Stimulated activated effector memory CD8-positive, alpha-beta T cell treated with anti-CD3 and anti-CD28 coated beads, Interleukin-12 subunit alpha, Interleukin-12 subunit beta, amount 100 ng/mL, for 72 hours (primary cell): Measurements from ENCODE around the gene DCDC2C.
"Not testable (repeated sequence)": the region's sequence is repeated elsewhere in the genome, so short reads cannot be mapped to it uniquely, and the experiment has no call there.

Experiments used
- ATAC-seq: fragments of 150-1000 bp; cut with Tn5 transposase; 2 replicates; pipeline ENCODE4 v1.10.0; 2021
- DNase-seq, 2 donors: peaks; one replicate each; pipeline ENCODE4 v3.0.0; 2021 to 2022; ENCODE audit warnings: low spot score in 2 of 2
- H3K27ac Mint-ChIP-seq: one replicate; pipeline ENCODE4 v1.8.0; 2022; ENCODE audit warnings: mild to moderate bottlenecking, mixed read lengths
- H3K36me3 Mint-ChIP-seq: one replicate; pipeline ENCODE4 v1.8.0; 2022; ENCODE audit warnings: mild to moderate bottlenecking, mixed read lengths
- H3K4me1 Mint-ChIP-seq: one replicate; pipeline ENCODE4 v1.8.0; 2022; ENCODE audit warnings: mixed read lengths
- H3K4me3 Mint-ChIP-seq: one replicate; pipeline ENCODE4 v1.8.0; 2022; ENCODE audit warnings: mild to moderate bottlenecking, mixed read lengths
- H3K9me3 Mint-ChIP-seq: one replicate; pipeline ENCODE4 v1.8.0; 2022; ENCODE audit warnings: mixed read lengths

The DCDC2C gene

DNA sequence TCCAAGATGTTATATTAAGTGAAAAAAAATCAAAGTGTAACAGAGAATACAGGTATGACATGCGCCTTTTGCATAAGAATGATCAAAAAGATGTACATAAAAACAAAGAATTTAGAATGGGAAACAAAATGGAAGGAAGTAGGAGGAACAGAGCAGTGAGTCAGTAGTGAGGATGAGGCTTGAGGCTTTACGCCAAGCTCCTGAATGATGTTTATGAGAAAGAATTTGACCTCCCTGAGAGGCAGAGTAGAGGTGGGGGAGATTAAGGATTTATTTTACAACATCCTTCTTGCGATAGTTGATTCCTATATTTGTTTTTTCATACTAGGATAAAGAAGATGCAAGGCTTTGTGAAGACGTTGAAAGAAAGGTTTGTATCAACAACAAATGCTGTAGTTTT lies 81.4 kb downstream of the DCDC2C start:
- no peak overlapping the region for H3K4me3 Mint-ChIP-seq
- no peak overlapping the region for H3K27ac Mint-ChIP-seq
- no peaks in the 10 kb centered on the region for H3K9me3 Mint-ChIP-seq
- H3K36me3 Mint-ChIP-seq = no peaks in the 10 kb centered on the region
- H3K4me1 Mint-ChIP-seq = peaks cover 6% of the 10 kb centered on the region
- DNase-seq (no peak), ATAC-seq (no peak)

DNA sequence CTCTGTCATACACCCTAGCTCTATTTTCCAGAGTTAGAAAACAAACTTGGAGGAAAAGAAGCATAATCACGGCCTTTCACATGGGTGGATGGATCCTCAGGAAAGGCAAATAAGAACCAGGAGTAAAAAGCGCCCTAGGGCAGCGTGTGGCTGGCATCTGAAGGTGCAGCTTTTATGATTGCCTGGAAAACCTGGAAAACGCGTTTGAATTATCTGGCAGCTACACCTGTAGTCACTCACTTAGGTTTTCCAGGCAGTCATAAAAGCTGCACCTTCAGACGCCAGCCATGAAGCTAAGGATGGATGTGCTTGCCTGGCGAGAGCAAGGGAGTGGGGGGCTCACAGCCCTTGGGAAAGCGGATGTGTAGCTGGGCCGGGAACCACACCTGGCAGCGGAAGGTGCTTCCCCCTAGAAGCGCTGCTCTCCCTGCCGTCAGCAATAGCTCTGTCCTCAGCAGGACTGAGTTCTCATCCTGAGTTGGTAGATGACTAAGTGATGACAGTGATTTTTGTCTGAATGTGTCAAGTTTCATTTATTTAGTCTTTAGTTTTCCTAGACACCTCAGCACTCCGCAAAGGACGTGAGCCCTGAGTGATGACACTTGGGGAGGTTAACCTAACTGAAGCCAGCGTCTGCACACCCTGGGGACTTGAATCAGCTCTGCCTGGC lies 82.0 kb downstream of the DCDC2C start:
- no peak for ATAC-seq
- Mint-ChIP-seq H3K36me3 (no peaks in the 10 kb centered on the region), H3K4me1 (peaks cover 4% of the 10 kb centered on the region), H3K27ac (no peak overlapping the region), H3K9me3 (no peaks in the 10 kb centered on the region), H3K4me3 (no peak overlapping the region)
- DNase-seq = no peak

DNA sequence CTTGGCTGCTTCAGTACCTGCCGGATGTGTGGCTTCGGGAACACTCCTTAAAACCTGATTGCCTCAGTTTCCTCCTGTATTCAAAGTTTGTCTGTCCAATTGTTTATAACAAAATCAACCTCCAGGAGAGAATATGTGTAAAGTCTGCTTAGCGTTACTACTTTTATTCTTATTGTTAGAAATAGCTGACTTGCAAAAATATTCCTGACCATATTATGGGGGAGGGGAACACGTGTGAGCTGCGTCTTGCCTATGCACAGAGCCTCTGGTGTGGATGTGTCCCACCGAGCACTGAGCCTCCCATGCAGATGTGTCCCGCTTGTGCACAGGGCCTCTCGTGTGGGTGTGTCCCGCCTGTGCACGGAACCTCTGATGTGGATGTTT lies 82.5 kb downstream of the DCDC2C start:
- H3K36me3 Mint-ChIP-seq = no peaks in the 10 kb centered on the region

DNA sequence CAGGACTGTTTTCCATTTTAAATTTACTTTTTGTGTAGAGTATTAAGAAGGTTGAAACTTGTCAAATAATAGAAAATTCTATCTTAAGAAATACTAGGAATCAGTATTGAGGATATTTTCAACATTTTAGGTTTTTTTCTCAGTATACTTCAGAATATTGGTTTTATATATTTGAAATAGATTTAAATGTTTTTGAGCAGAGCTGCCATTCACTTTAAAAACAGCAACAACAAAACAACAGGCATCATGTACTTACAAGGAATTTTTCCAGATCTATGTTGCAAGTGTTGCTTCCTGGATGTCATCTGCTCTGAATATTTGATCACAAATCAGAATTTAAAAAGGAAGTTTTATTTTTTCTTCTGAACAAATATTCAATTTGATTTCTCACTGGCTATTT lies 84.4 kb downstream of the DCDC2C start:
- Mint-ChIP-seq H3K9me3 (no peaks in the 10 kb centered on the region), H3K4me3 (no peak overlapping the region), H3K36me3 (no peaks in the 10 kb centered on the region), H3K4me1 (no peaks in the 10 kb centered on the region), H3K27ac (no peak overlapping the region)
- DNase-seq (no peak), ATAC-seq (no peak)

More for the DNA sequence above, 82.5 kb downstream of the DCDC2C start:
- H3K4me1 Mint-ChIP-seq = no peaks in the 10 kb centered on the region
- H3K9me3 Mint-ChIP-seq = no peaks in the 10 kb centered on the region
- ATAC-seq = no peak
- DNase-seq = no peak
- H3K27ac Mint-ChIP-seq = no peak overlapping the region
- H3K4me3 Mint-ChIP-seq = no peak overlapping the region

DNA sequence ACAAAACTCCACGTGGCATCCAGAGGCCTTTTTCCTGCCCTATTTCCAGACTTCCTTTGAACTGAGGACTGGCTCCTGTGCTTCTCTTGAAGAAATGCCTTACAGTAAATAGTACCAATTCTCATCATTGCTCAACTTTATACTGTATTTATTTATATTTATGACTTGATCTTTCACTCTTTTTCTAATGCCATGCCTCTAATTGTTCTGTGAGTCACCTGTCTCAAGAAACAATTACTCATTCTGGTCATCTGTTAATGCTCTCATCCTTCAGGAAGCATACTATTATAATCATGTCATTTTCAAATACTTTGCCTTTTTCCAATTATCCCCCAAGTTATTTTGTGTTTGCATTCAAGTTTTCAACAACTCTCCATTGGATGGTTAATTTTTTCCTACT lies 85.9 kb downstream of the DCDC2C start:
- no peak for ATAC-seq
- no peaks in the 10 kb centered on the region for H3K36me3 Mint-ChIP-seq
- DNase-seq = no peak
- no peaks in the 10 kb centered on the region for H3K4me1 Mint-ChIP-seq
- H3K9me3 Mint-ChIP-seq = no peaks in the 10 kb centered on the region
- H3K4me3 Mint-ChIP-seq = no peak overlapping the region
- no peak overlapping the region for H3K27ac Mint-ChIP-seq

DNA sequence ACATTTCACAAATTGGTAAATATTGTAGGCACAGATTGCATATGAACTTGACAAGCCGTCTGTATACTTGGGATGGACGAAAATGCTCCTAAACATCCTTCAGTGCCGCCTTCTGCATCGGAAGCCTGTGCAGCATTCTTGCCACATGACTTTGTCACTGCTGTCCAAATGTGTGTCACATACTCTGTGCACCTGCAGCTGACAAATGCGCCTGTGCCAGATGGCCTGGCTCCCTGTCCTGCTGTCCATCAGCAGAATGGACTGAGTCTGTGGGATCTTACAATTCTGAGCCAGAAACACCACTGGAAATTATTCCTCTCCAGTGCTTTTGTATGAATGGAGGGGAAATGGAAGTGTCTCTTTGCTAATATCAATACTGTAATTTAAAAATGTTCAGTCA lies 89.9 kb downstream of the DCDC2C start:
- H3K27ac Mint-ChIP-seq = no peak overlapping the region
- no peaks in the 10 kb centered on the region for H3K9me3 Mint-ChIP-seq
- no peak overlapping the region for H3K4me3 Mint-ChIP-seq
- H3K36me3 Mint-ChIP-seq = no peaks in the 10 kb centered on the region
- no peaks in the 10 kb centered on the region for H3K4me1 Mint-ChIP-seq
- DNase-seq (no peak), ATAC-seq (no peak)

DNA sequence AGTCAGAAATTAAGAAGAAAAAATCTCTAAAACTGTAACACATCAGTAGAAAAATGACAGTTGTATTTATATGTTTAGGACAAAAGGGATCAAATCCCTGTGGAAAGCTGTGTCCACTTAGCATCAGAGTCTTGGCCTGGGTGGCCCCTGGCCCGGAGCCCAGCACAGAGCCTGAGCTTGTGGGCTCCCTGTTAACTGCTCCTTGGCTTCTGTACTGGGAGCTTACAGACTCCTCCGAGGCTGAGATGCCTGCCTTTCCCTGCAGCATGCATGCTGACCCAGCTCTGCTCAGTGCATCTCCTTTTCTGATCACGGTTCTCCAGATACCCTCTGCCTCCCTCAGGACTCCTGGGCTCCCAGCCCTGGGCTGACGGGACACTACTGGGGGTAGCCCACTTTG lies 98.1 kb downstream of the DCDC2C start:
- Mint-ChIP-seq H3K27ac (no peak overlapping the region), H3K36me3 (no peaks in the 10 kb centered on the region), H3K4me3 (no peak overlapping the region), H3K4me1 (no peaks in the 10 kb centered on the region), H3K9me3 (peaks cover 13% of the 10 kb centered on the region)
- DNase-seq = no peak
- ATAC-seq = peak; percentile 34

DNA sequence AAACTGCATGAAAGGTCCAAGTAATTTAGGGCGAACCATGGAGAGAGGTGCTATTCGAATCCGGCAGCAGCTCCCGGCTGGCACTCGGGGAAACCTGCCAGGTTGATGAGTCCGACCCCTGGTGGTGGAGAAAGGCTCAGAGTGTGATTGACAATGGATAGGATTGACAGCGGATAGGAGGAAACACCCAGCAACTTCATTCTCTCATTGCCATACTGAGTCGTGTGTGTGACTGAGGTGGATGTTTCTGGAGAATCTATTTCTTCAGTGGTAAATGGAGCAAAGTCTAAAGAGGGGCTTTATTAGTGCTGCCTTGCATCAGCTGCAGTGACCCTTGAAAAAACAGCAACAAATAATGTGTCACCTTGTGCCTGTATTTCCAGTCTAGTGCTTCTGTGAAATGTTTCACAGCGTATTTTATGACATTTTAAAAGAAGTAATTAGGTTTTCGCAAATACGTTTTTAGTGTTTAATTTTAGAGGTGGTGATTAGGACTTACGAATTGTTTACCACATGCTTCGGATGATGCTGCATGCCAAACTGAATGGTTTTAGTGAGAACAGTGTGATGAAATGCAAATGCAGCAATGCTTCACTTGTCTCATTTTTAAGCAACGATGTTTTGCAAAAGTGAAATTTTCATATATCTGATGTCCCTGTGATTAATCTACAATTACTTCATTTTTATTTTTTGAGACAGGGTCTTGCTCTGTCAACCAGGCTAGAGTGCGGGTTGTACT lies 102.0 kb downstream of the DCDC2C start:
- H3K4me1 Mint-ChIP-seq = no peaks in the 10 kb centered on the region
- no peaks in the 10 kb centered on the region for H3K36me3 Mint-ChIP-seq
- H3K27ac Mint-ChIP-seq = no peak overlapping the region
- H3K4me3 Mint-ChIP-seq = no peak overlapping the region
- DNase-seq = no peak
- peaks cover 16% of the 10 kb centered on the region for H3K9me3 Mint-ChIP-seq
- ATAC-seq = no peak

DNA sequence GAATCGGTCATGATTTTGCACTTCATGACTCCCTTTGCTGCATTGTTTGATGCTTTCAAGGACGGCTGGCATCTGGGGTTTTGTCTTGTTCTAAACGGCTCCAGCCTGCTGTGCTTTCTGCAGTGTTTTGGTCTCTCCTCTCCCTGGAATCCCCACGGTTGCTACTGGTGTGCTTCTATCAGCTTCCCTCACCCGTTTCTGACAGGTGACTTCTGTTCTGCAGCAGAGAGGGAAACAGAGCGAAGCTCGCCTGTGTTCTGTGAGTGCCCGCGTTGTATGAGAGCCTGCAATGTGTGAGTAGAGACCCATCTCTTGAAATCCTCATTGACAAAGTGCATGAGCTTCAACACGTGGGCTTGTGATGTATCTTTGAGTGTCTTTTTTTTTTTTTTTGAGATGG lies 102.8 kb downstream of the DCDC2C start:
- DNase-seq (no peak), ATAC-seq (no peak)
- H3K36me3 Mint-ChIP-seq = no peaks in the 10 kb centered on the region
- H3K4me3 Mint-ChIP-seq = no peak overlapping the region
- H3K9me3 Mint-ChIP-seq = peaks cover 16% of the 10 kb centered on the region
- no peak overlapping the region for H3K27ac Mint-ChIP-seq
- no peaks in the 10 kb centered on the region for H3K4me1 Mint-ChIP-seq

DNA sequence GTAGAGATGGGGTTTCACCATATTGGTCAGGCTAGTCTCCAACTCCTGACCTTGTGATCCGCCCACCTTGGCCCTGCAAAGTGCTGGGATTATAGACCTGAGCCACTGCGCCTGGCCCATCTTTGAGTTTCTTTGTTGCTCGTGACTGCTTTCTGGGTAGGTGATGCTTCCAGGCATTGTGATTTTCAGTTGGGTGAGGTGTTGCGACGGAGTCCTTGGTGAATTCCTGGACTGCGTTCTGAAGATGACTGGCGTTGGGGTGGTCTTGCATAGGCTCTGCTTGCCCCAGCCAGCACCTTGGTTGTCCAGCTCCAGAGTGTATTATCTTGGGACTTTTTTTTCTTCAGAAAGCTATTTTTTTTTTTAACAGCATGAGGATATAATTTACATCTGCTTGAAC lies 103.4 kb downstream of the DCDC2C start:
- Mint-ChIP-seq H3K4me1 (no peaks in the 10 kb centered on the region), H3K36me3 (no peaks in the 10 kb centered on the region), H3K27ac (no peak overlapping the region), H3K9me3 (peaks cover 16% of the 10 kb centered on the region), H3K4me3 (no peak overlapping the region)
- ATAC-seq = no peak
- DNase-seq = no peak

DNA sequence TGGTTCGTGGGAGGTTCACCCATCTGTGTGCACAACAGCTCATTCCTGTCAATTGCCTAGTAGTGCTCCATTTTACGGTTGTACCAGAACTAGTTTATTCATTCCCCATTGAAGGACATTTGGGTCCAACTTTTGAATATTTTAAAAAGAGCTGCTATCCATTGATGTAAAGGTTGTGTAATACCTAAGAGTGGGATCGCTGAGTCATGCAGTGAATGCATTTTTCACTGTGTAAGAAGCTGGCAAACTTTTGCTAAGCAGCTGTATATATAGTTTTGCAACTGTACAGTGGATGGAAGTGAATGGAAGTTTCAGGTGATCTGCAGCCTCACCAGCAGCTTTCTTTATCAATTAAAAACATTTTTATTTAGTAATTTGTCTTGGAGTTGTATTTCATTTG lies 104.5 kb downstream of the DCDC2C start:
- H3K4me1 Mint-ChIP-seq = no peaks in the 10 kb centered on the region
- DNase-seq = no peak
- no peak overlapping the region for H3K4me3 Mint-ChIP-seq
- H3K27ac Mint-ChIP-seq = no peak overlapping the region
- peaks cover 19% of the 10 kb centered on the region for H3K9me3 Mint-ChIP-seq
- no peaks in the 10 kb centered on the region for H3K36me3 Mint-ChIP-seq
- ATAC-seq = no peak

DNA sequence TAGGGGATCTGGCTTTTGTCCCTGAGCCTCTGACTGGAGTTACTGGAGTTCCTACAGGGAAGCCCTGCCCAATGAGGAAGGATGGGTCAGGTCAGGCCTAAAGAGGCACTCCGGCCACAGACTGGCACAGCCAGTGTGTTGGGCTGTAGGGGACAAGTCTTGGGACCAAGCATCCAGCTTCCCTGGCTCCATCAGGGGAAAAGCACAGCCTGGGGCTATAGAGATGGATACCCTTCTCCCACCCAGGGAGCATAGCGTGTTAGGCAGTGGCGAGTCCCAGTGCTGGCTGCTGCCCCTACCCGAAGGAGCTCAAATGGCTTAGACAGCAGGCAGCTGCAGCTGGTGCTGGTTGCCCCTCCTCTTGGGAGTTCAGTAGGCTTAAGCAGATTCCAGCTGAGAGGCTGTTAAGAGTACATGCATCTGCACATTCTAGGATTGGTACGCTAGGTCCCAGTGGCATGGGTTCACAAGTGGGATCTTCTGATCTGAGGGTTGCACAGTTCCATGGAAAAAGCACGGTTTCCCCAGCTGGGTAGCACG lies 111.4 kb downstream of the DCDC2C start:
- Mint-ChIP-seq H3K36me3 (no peaks in the 10 kb centered on the region), H3K9me3 (peaks cover 15% of the 10 kb centered on the region), H3K4me3 (no peak overlapping the region), H3K4me1 (no peaks in the 10 kb centered on the region), H3K27ac (no peak overlapping the region)
- ATAC-seq = no peak
- no peak for DNase-seq

DNA sequence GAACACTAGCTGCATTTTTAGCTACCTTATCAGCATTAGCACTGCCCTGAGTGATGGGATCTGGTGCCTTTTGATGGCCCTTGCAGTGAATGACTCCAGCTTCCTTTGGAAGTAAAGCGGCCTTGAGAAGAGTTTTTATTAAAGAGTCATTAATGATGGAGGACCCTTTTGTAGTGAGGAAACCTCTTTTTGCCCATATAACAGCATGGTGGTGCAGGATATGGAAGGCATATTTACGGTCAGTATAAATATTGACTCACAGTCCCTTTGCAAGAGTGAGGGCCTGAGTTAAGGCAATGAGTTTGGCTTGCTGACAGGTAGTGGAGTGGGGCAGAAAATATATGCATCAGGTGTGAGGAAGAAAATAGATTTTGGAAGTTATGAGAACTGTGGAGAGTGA lies 113.8 kb downstream of the DCDC2C start:
- peaks cover 26% of the 10 kb centered on the region for H3K9me3 Mint-ChIP-seq
- H3K4me1 Mint-ChIP-seq, ATAC-seq, DNase-seq, H3K4me3 Mint-ChIP-seq, H3K36me3 Mint-ChIP-seq, H3K27ac Mint-ChIP-seq: not testable (repeated sequence)

DNA sequence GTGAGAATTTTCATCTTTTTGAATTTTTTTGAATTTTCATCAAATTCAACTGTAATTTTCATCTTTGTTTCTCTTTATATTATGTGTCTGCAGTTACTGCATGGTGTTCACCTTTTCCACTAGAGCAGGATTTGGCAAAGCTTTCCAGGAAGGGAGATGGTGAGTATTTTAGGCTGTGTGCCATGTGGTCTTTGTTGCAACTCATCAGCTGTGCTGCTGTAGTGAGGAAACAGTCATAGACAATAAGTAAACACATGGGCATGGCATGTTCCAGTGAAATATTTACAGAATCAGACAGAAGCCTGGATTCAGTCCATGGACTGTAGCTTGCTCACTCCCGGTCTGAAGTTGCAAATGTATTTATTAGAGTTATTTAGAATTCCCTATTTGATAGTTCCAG lies 120.4 kb downstream of the DCDC2C start:
- Mint-ChIP-seq H3K4me1 (no peaks in the 10 kb centered on the region), H3K36me3 (no peaks in the 10 kb centered on the region), H3K4me3 (no peak overlapping the region), H3K27ac (no peak overlapping the region), H3K9me3 (peaks cover 18% of the 10 kb centered on the region)
- no peak for DNase-seq
- ATAC-seq = no peak

DNA sequence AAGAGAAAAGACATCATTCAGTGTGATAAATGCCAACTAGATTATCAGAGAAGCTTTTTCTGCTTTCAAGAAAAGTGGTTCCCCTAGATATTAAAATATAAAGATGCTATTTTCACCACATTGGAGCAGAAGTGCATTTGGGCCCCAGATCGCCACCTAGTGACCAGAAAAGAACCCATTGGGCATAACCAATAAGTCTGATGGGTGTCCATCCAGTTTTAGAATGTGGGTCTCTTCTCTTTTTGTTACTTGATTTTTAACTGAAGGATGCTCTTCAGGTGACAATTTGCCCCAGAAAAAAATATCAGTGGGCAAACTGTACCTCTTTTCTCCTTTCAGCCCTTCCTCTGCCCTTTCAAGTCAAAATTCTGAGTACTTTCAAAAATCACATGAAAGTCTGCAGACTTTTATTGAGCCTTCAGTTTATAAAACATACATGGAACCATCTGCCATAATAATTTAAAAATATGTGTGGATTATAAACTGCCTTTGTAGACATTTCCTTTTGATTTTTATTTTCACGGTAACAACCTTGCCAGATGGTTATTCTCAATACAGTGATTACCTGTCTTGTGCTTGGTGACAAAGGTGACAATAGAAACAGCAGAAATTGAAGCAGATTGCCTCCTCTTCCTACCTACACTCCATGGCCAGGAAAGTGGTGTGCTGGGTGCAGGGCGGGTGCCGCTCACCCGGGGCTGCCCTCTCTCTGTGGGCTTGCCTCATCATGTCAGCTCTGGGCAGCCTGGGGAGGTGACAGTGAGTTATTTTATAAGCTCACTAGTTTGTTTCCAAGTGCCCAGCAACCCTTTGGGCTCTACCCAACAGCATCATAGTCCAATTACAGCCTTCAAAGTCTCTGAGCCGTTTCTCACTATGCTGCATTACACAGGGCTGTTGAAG lies 124.5 kb downstream of the DCDC2C start:
- Mint-ChIP-seq H3K4me1 (no peaks in the 10 kb centered on the region), H3K9me3 (peaks cover 3% of the 10 kb centered on the region), H3K4me3 (no peak overlapping the region), H3K27ac (no peak overlapping the region), H3K36me3 (no peaks in the 10 kb centered on the region)
- no peak for DNase-seq
- ATAC-seq = no peak
